Lung microvascular endothelial cell (primary cell): Measurements from ENCODE around the gene PRRT3. TPM values are rescaled to one million over a fixed set of nuclear protein-coding genes. Genes with fewer than 3 reads are reported as not detected.
"Not testable (repeated sequence)": the region's sequence is repeated elsewhere in the genome, so short reads cannot be mapped to it uniquely, and the experiment has no call there.

ENCODE experiments used
- DNase-seq, 2 donors: peaks; one replicate each; pipeline versions ENCODE4 v3.0.0 to v3.0.0-alpha.2; 2010; ENCODE audit warnings: low read depth in 2 of 2
- total RNA-seq: library from RNA; depleted of rRNA; stranded (reverse); fragments of >200 nt; gene quantifications from 2 replicates; pipeline ENCODE4 v1.2.1, GENCODE V29; 2014

The PRRT3 gene
- total RNA-seq, 1 donor from 2014 or later = 0.60 TPM

GRCh38 chr3:9899289-9899791, 52.9 kb downstream of the PRRT3 start:
- DNase-seq = no peak

DNA sequence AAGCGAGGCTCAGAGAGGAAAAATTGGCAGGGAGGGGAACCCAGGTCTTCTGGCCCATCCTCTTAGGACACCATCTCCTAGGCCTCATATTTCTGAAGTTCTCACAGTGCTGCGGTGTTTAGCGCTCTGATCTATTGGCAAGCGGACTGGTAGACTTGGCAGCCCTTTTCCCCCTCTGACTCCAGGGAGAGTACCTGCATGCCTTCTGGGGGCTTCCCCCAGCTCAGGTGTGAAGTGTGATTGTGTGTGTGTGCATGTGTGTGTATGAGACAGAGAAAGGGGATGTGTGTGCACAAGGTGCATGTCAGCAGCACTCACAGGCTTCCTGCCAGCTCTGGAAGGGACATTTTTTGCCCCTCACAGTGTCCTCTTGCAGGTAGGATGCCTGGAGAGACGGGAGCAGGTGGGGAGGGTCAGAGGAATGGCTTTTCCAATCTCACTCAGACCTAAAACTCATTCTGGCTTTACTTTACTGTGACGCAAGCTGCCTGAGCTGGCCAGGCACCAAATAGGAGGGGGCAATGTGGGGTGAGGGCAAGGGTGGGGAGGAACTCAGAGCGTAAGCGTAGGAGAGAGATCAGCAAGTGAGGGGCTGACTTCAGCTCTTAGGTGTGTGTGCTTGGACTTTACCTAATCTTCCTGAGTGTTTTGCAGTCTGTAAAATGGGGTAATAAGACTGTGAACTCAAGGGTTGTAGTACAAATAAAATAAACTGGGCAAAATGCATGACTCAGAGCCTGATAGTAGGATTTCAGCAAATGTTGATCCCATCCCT, 53.6 kb downstream of the PRRT3 start:
- no peak for DNase-seq

DNA sequence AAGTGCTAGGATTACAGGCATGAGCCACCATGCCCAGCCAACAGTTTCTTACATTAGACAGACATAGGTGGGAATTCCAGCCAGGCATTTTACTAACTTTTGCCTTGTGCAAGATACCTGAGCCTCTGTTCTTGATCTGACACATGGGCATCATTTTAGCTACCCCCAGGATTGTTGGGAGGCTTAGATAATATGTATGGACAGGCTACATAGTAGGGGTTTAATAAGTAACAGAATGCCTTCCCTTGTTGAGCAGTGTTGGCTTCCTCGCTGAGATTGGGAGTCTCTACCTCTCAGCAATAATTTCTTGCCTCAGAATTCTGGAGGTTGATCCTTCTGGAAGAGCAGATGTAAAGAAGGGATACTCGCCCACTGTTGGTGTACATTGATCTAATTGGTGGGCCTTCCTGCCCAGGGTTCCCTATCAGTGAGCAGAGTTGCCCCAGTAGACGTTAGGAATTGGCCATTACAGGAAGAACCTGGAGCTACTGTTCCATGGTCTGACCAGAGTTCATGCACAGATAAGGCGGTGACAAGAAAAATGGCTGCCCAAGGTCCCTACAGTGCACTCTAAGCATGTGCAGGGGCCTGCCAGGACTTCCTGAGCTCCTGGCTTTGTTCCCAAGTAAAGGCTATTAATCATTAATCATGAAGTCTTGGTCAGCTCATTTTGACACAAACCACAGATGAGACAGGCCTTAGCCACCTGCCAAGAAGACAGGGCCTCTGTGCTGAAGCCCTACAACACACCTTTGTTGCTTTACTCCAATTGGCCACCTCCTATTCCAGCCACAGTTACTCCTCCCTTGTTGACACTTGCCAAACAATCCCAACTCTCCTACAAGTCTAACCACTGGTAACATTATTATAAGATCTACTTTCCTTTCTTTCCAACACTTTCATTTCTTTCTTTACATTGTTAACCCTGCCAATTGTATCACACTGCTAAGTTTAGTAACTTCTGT, 54.5 kb downstream of the PRRT3 start:
- DNase-seq = peak; percentile 30 to 81

GRCh38 chr3:9896755-9897407, 55.3 kb downstream of the PRRT3 start:
- not testable (repeated sequence) for DNase-seq

GRCh38 chr3:9895715-9896114, 56.5 kb downstream of the PRRT3 start:
- DNase-seq = not testable (repeated sequence)

Other genes starting within 250 kb of the PRRT3 start
- gene CPNE9, start 248.6 kb downstream of the PRRT3 start, total RNA-seq = under 0.01 TPM in 1 of 2 replicates, not detected in the other
- gene BRPF1, start 220.7 kb downstream of the PRRT3 start, total RNA-seq = 10.5 and 18.7 TPM in 2 replicates
- 13.7 and 18.8 TPM in 2 replicates for gene OGG1, start 202.5 kb downstream of the PRRT3 start, total RNA-seq
- 21.4 and 25.1 TPM in 2 replicates for gene CAMK1, start 182.5 kb downstream of the PRRT3 start, total RNA-seq
- gene TADA3, start 159.9 kb downstream of the PRRT3 start, total RNA-seq = 19.0 and 25.4 TPM in 2 replicates
- gene ARPC4, start 159.3 kb downstream of the PRRT3 start, total RNA-seq = 247 and 251 TPM in 2 replicates
- gene TTLL3, start 142.1 kb downstream of the PRRT3 start, total RNA-seq = 2.2 and 5.8 TPM in 2 replicates
- 15.9 TPM in 2 replicates for gene RPUSD3, start 108.4 kb downstream of the PRRT3 start, total RNA-seq
- not detected in 2 replicates for gene CIDEC, start 72.2 kb downstream of the PRRT3 start, total RNA-seq
- 25.1 and 28.8 TPM in 2 replicates for gene JAGN1, start 61.8 kb downstream of the PRRT3 start, total RNA-seq
- under 0.01 TPM in 2 replicates for gene IL17RE, start 49.6 kb downstream of the PRRT3 start, total RNA-seq
- gene IL17RC, start 35.3 kb downstream of the PRRT3 start, total RNA-seq = 11.5 and 17.4 TPM in 2 replicates
- gene CRELD1, start 18.6 kb downstream of the PRRT3 start, total RNA-seq = 19.8 and 60.9 TPM in 2 replicates
- gene EMC3, start 34.4 kb upstream of the PRRT3 start, total RNA-seq = 35.3 and 59.5 TPM in 2 replicates
- 5.8 and 11.6 TPM in 2 replicates for gene FANCD2, start 74.0 kb upstream of the PRRT3 start, total RNA-seq
- not detected in 2 replicates for gene FANCD2OS, start 155.8 kb upstream of the PRRT3 start, total RNA-seq
- gene BRK1, start 163.3 kb upstream of the PRRT3 start, total RNA-seq = 113 and 126 TPM in 2 replicates
- gene VHL, start 189.4 kb upstream of the PRRT3 start, total RNA-seq = 28.8 and 39.3 TPM in 2 replicates
- gene IRAK2, start 212.5 kb upstream of the PRRT3 start, total RNA-seq = 23.5 and 27.0 TPM in 2 replicates